HG02870 (cell line): ENCODE results near the gene F7.

Source experiments
- ATAC-seq: cut with Tn5 transposase; IDR thresholded peaks from one replicate; pipeline ENCODE4 v1.9.1; 2021; ENCODE audit warnings: mild to moderate bottlenecking, moderate library complexity; ENCODE audit not compliant: unreplicated experiment

Gene F7

DNA sequence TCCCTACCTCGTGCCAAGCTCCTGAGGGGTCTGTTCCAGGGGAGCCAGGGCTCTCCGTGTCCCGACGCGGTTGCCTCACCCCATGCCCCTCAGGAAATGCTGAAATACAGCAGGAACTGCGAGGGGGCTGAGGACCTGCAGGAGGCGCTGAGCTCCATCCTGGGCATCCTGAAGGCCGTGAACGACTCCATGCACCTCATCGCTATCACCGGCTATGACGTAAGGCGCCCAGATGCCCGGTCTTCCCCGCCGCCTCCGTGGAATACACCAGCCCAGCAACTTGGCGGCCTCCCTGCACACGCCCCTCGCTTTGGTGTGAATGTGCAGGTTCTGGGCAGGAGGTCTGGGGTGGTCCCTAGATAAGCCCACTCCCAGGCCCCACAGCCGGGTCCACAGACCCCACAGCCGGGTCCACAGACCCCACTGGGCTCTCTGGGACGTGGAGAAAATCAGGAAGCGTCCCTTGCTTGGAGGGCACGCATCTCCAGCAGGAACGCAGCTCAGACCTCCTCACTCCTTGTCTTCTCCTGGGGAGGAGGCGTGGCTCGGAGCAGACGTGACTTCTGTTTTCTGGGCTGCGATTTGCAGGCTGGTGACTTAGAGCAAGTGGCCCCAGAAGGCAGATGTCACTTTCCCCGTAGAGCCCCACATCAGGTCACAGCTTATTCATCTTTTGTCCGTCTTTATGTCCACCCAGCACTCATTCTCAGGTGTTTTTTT, 19.4 kb upstream of the F7 start:
- no peak for ATAC-seq

DNA sequence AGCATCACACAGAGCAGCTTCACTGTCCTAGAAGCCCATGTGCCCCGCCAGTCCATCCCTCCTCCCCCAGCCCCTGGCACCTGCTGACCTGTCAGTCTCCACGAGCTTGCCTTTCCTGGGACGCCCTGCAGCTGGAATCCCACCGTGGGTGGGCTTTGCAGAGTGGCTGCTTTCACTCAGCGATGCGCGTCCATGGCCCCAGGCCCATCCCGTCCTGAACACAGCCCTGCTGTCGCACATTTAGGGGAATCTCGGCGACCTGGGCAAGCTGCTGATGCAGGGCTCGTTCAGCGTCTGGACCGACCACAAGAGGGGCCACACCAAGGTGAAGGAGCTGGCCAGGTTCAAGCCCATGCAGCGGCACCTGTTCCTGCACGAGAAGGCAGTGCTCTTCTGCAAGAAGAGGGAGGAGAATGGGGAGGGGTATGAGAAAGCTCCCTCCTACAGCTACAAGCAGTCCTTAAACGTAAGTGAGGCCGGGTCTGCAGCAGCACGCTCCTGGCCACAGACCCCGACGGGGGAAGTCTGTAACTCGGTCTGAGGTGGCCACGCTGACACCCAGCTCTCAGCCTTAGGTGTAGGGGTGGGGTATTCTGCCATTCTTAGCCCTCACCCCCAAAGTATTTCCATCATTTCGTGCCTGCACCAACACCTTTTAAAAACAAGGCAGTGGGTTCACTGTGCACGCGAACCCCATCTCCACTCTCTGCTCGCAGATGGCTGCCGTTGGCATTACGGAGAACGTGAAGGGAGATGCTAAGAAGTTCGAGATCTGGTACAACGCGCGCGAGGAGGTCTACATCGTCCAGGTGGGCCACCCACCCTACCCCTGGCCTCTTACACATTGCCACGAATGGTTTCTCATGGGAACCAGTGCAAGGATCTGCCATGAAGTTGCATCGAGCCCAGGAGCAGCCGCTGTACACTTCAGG, 18.3 kb upstream of the F7 start:
- no peak for ATAC-seq

DNA sequence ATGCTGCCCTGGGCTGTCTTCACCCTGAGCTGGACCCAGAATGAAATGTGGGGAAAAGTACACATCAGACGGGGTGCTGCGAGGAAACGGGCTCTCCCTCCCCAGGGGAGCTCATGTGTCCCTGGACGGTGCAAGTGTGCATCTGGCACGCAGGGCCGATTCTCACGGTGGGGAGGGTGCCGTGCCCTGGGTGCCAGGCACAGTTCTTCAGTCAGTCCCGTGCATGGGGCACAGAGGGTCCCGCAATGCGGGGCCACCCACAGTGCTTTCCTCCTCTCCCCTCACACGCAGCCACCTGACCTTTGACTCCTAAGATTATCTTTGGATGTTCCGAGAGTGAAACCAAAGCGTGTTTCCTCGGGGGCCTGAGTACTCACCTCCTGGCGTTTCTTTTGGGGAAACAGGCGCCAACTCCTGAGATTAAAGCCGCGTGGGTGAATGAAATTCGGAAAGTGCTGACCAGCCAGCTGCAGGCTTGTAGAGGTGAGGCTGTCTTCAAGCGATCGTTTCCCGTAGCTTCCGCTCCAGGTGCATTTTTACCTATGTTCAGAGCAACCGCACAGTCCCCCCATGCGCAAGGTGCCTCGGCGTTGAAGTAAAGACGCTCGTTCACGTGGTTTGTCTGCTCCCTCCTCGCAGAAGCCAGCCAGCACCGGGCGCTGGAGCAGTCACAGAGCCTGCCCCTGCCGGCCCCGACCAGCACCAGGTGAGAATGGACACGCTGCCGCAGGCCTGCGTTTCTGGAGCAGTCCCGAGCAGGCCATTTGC, 17.5 kb upstream of the F7 start:
- no peak for ATAC-seq

DNA sequence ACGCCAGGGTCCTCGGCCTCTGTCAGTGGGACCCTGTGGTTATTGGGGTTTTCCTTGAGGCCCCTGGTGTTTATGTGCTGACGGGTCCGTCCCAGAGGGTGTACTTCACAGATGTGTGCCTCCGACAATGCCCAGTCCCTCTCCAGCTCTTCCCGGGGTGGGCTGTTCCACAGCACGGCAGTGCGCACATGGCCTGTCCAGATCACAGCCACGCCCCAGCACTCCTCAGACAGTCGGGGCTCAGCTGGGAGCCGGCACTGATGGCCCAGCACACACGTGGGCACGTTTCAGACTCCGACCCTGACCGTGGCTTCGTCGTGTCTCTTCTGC, 16.9 kb upstream of the F7 start:
- no peak for ATAC-seq

GRCh38 chr13:113089693-113090414, 15.7 kb upstream of the F7 start:
- ATAC-seq, result no peak

DNA sequence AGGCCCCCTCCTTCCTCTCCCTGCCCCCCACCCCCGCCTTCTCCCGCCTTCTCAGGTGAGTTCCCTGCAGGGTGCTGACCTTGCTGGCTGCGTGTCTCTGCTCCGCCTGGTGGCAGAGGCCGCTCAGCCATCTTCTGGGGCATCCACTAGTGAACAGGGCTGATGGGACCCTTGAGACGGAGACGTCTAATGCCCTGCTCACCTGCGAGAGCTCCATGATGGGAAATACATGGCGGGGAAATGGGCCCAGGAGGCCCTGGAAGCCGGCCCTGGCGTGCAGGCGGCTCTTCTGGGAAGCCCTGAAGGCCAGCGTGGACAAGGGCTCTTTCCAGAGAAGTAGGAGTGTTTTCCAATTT, 15.2 kb upstream of the F7 start:
- ATAC-seq, result no peak

GRCh38 chr13:113090806-113091205, 14.8 kb upstream of the F7 start:
- no peak for ATAC-seq

DNA sequence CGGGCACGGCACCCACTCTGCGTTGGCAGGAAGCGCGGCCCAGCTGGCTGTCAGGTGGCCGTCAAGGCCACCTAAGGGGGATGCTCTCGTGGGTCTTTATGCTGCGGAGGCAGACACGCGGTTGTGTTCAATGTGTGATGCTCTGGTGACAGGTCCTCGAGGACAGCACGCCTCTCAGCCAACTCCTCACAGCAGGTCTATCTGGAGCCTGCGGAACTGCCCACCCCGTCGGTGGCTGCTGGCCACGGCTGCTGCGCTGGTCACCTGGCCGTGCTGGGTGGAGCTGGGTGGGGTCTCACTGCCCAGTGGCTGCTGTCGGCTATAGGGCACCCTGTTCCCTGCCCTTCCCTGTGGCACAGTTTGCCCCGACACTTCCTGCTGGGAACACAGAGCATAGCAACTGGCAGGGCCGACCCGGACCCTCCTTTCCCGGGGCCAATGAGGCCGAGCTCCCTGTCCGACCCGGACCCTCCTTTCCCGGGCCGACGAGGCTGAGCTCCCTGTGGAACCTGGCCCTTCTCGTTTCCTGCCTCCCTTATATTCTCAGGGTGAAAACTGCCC, 14.3 kb upstream of the F7 start:
- ATAC-seq, result no peak

GRCh38 chr13:113091891-113092775, 13.5 kb upstream of the F7 start:
- ATAC-seq, result no peak

- no peak for ATAC-seq
Observed at GRCh38 chr13:113092776-113093579, 12.6 kb upstream of the F7 start.

GRCh38 chr13:113093580-113094409, 11.8 kb upstream of the F7 start:
- no peak for ATAC-seq

- ATAC-seq, result no peak
Observed at GRCh38 chr13:113094410-113094800, 11.2 kb upstream of the F7 start.

- no peak for ATAC-seq
Observed at GRCh38 chr13:113095146-113096051, 10.2 kb upstream of the F7 start.

- no peak for ATAC-seq
Observed at GRCh38 chr13:113096052-113096744, 9.4 kb upstream of the F7 start.

DNA sequence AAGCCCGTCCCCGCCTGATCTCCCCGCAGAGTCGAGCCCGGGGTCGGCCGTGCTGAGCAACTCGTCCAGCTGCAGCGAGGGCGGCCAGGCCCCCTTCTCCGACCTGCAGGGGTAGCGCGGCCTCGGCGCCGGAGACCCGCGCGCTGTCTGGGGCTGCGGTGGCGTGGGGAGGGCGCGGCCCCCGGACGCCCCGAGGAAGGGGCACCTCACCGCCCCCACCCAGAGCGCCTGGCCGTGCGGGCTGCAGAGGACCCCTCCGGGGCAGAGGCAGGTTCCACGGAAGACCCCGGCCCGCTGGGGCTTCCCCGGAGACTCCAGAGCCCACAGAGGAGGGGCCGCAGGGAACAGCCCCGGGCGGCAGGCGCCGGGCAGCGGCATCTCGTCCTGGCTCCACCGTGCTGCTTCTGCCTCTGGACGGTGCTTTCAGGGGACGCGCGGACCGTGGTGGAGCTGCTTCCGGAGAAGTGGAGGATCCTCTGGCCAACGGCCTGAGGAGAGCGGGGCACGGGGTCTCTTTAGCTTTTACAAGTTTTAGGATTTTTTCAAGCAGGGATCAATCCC, 8.8 kb upstream of the F7 start:
- no peak for ATAC-seq

GRCh38 chr13:113097651-113098050, 7.9 kb upstream of the F7 start:
- ATAC-seq, result no peak
